Heart left ventricle (tissue), 16 donors: ENCODE measurements around the gene PCARE. TPM values are rescaled to one million over a fixed set of nuclear protein-coding genes. Genes with fewer than 3 reads are reported as not detected.

ENCODE experiments used
- ATAC-seq, 4 donors: fragments of 200-7000 bp; cut with Tn5 transposase; one replicate each; pipeline ENCODE4 v1.9.1; 2020 to 2022; ENCODE audit warnings: moderate library complexity in 4 of 4, mild to moderate bottlenecking in 3 of 4, moderate number of reproducible peaks in 1 of 4
- DNase-seq, 5 donors: peaks; one replicate each; pipeline ENCODE4 v3.0.0-alpha.2; 2020
- H3K27ac ChIP-seq, 12 donors: fragments of 200-600 bp; sonication (generic) in 4 of 12; one replicate each; pipeline versions ENCODE4 v1.5.0 to v1.8.0; 2016 to 2022; ENCODE audit warnings: mild to moderate bottlenecking in 2 of 12
- H3K27me3 ChIP-seq, 9 donors: fragments of 200-600 bp; sonication (generic) in 2 of 9; one replicate each; pipeline versions ENCODE4 v1.5.1 to v1.8.0; 2016 to 2022; ENCODE audit warnings: mild to moderate bottlenecking in 3 of 9
- H3K36me3 ChIP-seq, 9 donors: fragments of 200-600 bp; sonication (generic) in 2 of 9; one replicate each; pipeline versions ENCODE4 v1.5.0 to v1.8.0; 2018 to 2022; ENCODE audit warnings: mild to moderate bottlenecking in 2 of 9
- H3K4me1 ChIP-seq, 12 donors: fragments of 200-600 bp; sonication (generic) in 4 of 12; one replicate each; pipeline versions ENCODE4 v1.5.0 to v1.8.0; 2016 to 2022; ENCODE audit warnings: mild to moderate bottlenecking in 3 of 12
- H3K4me3 ChIP-seq, 12 donors: fragments of 200-600 bp; sonication (generic) in 4 of 12; one replicate each; pipeline versions ENCODE4 v1.5.0 to v1.8.0; 2017 to 2022; ENCODE audit warnings: mild to moderate bottlenecking in 9 of 12, moderate library complexity in 4 of 12
- H3K9me3 ChIP-seq, 12 donors: fragments of 200-600 bp; sonication (generic) in 4 of 12; one replicate each; pipeline versions ENCODE4 v1.5.0 to v1.8.0; 2016 to 2022; ENCODE audit warnings: mild to moderate bottlenecking in 1 of 12
- POLR2A ChIP-seq, 2 donors: fragments of 450-650 bp; IDR thresholded peaks; one replicate each; pipeline ENCODE4 v1.6.1; 2017; ENCODE audit warnings: antibody characterized with exemption in 2 of 2, mild to moderate bottlenecking in 2 of 2, moderate library complexity in 2 of 2
- WGBS, 4 donors: extraction: QIAGEN DNeasy Blood & Tissue Kit in 2 of 4; methylation state at CpG; one replicate each; pipeline versions ENCODE4 v1.1.5 to v1.1.7; 2013 to 2018; 5-methylcytosine and 5-hydroxymethylcytosine counted together
- intact Hi-C, 10 donors: fragments of 100-400 bp; cut with DNase I; formaldehyde crosslinking; loops; one replicate each; pipeline versions ENCODE4 v1.11.1 to v1.14.2; 2022
- polyA plus RNA-seq, 2 donors: library from polyadenylated mRNA; stranded (reverse); fragments of 200-250 nt; gene quantifications; one replicate each; pipeline ENCODE4 v1.2.3, GENCODE V29; 2013
- total RNA-seq, 9 donors: library from RNA; depleted of rRNA in 2 of 9; stranded (reverse); fragments of >200 nt in 2 of 9; fragmentation: NEBNext Ultra II Directional in 3 of 9; extraction: Animal tissue kit (Norgen Biotek cat#: 25700) in 3 of 9; gene quantifications; one replicate each; pipeline versions ENCODE4 v1.1.0 to v1.2.4, GENCODE V29; 2016 to 2023
- TF ChIP-seq, protein P1 (sequence below), 12 donors: fragments of 200-600 bp; sonication (generic) in 4 of 12; IDR thresholded peaks; one replicate each; pipeline versions ENCODE4 v1.5.0 to v1.8.0; 2018 to 2022; ENCODE audit warnings: antibody characterized with exemption in 12 of 12, mild to moderate bottlenecking in 5 of 12
- donor health status: ischemic (EF 13 %, LVEDD 7.1; RV severe dilation, severe dysfunction).
- donor health status: healthy with polysubstance abuse.
- donor health status: DM: no; HTN: yes; CAD: no.
- donor health status: DM: no; HTN: no; CAD: no.
- donor health status: ischemic (EF 25% LVEDD 6.9; RV normal size, moderate dysfunction).
- donor health status: ischemic (EF 25% LVEDD 5.7; RV mildly dilated, moderate dysfunction).
- donor health status: healthy.
- donor health status: DM: yes; HTN: yes; CAD: no.
- donor health status: ischemic (EF 35%, LVEDD 5.7; RV mildly dilated, moderate dysfunction).
- donor health status: nonischemic (EF 11% LVEDD 7.7; RV severe dilation, severe dysfunction).
- donor health status: DM: yes; HTN: yes; CAD: no.
- donor health status: PGD.
- donor health status: ischemic (EF 29% LVEDD 5.4; RV normal size, mild dysfunction).
- donor health status: nonischemic (EF 23%, LVEDD 6.1; RV moderate dilation, normal function).

Gene PCARE
- total and polyA plus RNA-seq, 11 donors: 0.10 to 2.4 (median 0.87) TPM

DNA sequence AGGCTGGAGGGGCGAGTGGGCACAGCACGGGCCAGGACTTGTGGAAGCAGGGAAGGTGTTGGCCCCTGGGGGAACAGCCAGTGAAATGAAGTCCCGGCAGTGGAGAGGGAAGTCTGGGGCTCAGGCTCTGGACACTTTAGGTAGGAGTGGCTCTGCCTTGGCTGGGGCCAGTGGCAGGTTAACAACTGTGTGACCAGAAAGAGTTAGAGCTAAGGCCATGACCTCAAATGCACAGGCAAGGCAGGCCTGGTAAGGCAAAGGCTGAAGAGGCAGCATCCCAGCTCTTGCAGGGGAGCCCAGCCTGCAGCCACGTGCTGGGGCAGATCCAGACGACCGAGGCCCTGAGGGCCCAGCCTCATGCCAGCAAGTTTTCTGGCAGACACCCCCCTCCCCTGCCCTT, 21.5 kb downstream of the PCARE start:
- ATAC-seq (peak in 2 of 4 donors; percentile 10 to 15), DNase-seq (no peak)
- H3K9me3 ChIP-seq: no peaks in the 10 kb centered on the region
- intact Hi-C loops: no loop called here
- no peaks in the 10 kb centered on the region for H3K27me3 ChIP-seq
- H3K4me1 ChIP-seq: peaks cover 0 to 10% (median 0%) of the 10 kb centered on the region in 12 donors
- H3K36me3 ChIP-seq: peaks cover 0 to 3% (median 0%) of the 10 kb centered on the region in 9 donors
- H3K4me3 ChIP-seq: no peak overlapping the region
- TF ChIP-seq, protein P1, sequence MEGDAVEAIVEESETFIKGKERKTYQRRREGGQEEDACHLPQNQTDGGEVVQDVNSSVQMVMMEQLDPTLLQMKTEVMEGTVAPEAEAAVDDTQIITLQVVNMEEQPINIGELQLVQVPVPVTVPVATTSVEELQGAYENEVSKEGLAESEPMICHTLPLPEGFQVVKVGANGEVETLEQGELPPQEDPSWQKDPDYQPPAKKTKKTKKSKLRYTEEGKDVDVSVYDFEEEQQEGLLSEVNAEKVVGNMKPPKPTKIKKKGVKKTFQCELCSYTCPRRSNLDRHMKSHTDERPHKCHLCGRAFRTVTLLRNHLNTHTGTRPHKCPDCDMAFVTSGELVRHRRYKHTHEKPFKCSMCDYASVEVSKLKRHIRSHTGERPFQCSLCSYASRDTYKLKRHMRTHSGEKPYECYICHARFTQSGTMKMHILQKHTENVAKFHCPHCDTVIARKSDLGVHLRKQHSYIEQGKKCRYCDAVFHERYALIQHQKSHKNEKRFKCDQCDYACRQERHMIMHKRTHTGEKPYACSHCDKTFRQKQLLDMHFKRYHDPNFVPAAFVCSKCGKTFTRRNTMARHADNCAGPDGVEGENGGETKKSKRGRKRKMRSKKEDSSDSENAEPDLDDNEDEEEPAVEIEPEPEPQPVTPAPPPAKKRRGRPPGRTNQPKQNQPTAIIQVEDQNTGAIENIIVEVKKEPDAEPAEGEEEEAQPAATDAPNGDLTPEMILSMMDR (IDR thresholded peaks at IDR 0.05): no peak
- TF ChIP-seq POLR2A (IDR thresholded peaks at IDR 0.05): no peak
- peak overlapping the region in 3 of 12 donors; percentile 36 to 66 (median 38) for H3K27ac ChIP-seq
- WGBS, 4 donors: 75 to 86% (median 79%) methylated on average over 6 of the region's 6 CpGs

DNA sequence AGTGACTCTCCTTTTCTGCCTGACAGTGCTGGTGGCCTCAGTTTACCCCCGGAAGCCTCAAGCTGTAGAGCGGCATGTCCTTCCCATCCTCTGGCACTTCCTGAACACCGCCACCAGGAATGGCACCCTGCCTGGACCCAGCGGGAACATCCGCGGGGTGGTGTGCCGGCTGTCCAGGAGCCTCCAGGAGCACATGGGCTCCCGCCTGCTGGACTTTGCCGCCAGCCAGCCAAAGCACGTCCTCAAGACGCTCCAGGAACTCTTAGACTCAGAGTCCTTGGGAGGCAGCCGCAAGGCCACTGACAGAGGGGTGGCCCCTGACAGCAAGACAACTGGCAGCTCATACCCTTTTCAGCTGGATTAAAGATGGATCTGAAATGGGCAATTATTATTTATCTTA, 22.6 kb downstream of the PCARE start:
- DNase-seq (no peak), ATAC-seq (no peak)
- 91 to 96% (median 93%) methylated on average over 4 to 12 of the region's 12 CpGs for WGBS, 4 donors
- intact Hi-C loops: no loop called here
- Histone ChIP-seq H3K27me3 (no peaks in the 10 kb centered on the region), H3K27ac (no peak overlapping the region), H3K4me1 (peaks cover 0 to 10% (median 0%) of the 10 kb centered on the region in 12 donors), H3K9me3 (no peaks in the 10 kb centered on the region), H3K4me3 (no peak overlapping the region), H3K36me3 (peaks cover 0 to 3% (median 0%) of the 10 kb centered on the region in 9 donors)
- TF ChIP-seq POLR2A (IDR thresholded peaks at IDR 0.05): no peak
- TF ChIP-seq, protein P1 (IDR thresholded peaks at IDR 0.05): no peak

DNA sequence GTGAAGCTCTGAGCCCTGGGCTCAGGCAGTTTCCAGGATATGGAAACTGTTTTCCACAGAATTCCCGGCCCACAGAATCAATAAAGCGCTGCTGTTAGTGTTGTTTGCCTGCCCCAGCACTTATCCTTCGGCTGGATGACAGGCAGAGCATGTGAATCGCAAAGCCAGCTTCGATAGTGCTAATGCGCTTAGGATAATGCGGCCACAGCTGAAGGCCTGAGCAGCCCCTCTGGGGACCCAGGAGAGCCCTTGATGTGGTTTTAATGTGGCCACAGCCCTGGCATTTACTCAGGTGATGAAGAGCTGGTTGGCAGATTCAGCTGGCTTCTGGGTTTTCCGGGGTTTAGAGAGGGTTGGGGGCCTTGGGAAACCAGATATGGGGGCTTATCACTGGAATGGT, 23.7 kb downstream of the PCARE start:
- peaks cover 0 to 10% (median 0%) of the 10 kb centered on the region in 12 donors for H3K4me1 ChIP-seq
- no peak for ATAC-seq
- H3K4me3 ChIP-seq: no peak overlapping the region
- H3K9me3 ChIP-seq: no peaks in the 10 kb centered on the region
- TF ChIP-seq, protein P1 (IDR thresholded peaks at IDR 0.05): no peak
- no peak for TF ChIP-seq POLR2A (IDR thresholded peaks at IDR 0.05)
- no peak overlapping the region for H3K27ac ChIP-seq
- WGBS, 4 donors: 78 to 88% (median 79%) methylated on average over 8 of the region's 8 CpGs
- intact Hi-C loops: no loop called here
- peaks cover 0 to 5% (median 0%) of the 10 kb centered on the region in 9 donors for H3K36me3 ChIP-seq
- no peaks in the 10 kb centered on the region for H3K27me3 ChIP-seq
- DNase-seq: no peak

DNA sequence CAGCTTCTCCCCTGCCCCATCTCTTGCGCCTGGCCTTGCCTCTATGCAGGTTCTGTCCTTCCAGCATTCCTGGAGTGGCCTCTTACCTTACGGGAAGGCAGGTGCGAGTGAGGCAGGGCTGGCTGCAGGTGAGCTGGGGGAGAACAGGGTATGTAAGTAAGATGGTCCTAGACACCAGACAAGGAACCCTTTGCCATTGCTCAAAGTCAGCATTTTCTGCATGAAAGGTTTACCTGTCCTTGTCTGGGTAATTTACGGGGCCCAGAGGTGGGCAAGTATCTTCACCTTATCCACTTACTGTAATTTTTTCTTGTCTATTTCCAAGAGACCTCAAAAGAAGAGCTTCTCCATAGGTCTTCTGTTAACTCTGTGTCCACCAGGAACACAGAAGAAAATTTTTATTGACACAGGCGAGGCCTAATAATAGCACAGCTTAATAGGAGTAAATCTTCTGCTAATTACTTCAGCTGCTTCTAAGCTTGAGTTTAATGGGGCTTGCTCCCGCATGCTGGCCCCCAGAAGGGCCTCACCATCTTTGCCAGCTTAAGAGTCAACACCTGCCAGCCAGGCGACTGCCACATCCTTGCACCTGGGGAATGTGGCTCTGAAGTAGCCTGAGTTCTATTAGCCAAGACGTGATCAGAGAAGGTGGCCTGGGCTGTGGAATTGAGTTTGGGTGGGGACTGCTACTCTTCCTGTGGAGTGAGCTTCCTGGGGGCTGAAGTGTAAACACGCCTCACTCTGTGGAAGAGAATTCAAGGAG, 27.1 kb downstream of the PCARE start:
- TF ChIP-seq POLR2A (IDR thresholded peaks at IDR 0.05): no peak
- TF ChIP-seq, protein P1 (IDR thresholded peaks at IDR 0.05): no peak

More for the DNA sequence above, 27.1 kb downstream of the PCARE start:
- peaks cover 0 to 18% (median 0%) of the 10 kb centered on the region in 12 donors for H3K4me1 ChIP-seq
- no peaks in the 10 kb centered on the region for H3K27me3 ChIP-seq
- WGBS, 4 donors: 90 to 95% (median 92%) methylated on average over 9 of the region's 9 CpGs
- H3K4me3 ChIP-seq: no peak overlapping the region
- H3K36me3 ChIP-seq: peaks cover 0 to 4% (median 0%) of the 10 kb centered on the region in 9 donors
- no peaks in the 10 kb centered on the region for H3K9me3 ChIP-seq
- no peak overlapping the region for H3K27ac ChIP-seq
- ATAC-seq (no peak), DNase-seq (no peak)
- intact Hi-C loops: no loop called here
